Measurements from ENCODE around the gene SERPINE3. TPM values are rescaled to one million over a fixed set of nuclear protein-coding genes. Genes with fewer than 3 reads are reported as not detected.

SERPINE3 gene
- polyA plus RNA-seq, 1 donor, result 0.66 TPM

- DNase-seq, result no peak
- H3K4me3 ChIP-seq (ENCODE audit: low read length), result no peak overlapping the region
- H3K4me1 ChIP-seq (ENCODE audit: control insufficient read depth, insufficient read depth, low read length), result no peaks in the 10 kb centered on the region
- H3K27ac ChIP-seq (ENCODE audit: low read length), result no peak overlapping the region
- H3K9me3 ChIP-seq (ENCODE audit: control insufficient read depth, low read depth, low read length), result no peaks in the 10 kb centered on the region
- peaks cover 22% of the 10 kb centered on the region for H3K36me3 ChIP-seq (ENCODE audit: control insufficient read depth, insufficient read depth, low read length)
- 90% methylated on average over 2 of the region's 4 CpGs for WGBS (ENCODE audit: insufficient coverage, low lambda C conversion rate)
- no peaks in the 10 kb centered on the region for H3K27me3 ChIP-seq (ENCODE audit: control insufficient read depth, insufficient read depth, low read length)
Measured at GRCh38 chr13:51380269-51380668, 40.8 kb downstream of the SERPINE3 start.

GRCh38 chr13:51385114-51385513 lies 45.6 kb downstream of the SERPINE3 start:
- DNase-seq, result no peak
- H3K27ac ChIP-seq (ENCODE audit: low read length), result no peak overlapping the region
- no CpG with 5 or more reads among the region's 2 CpGs for WGBS (ENCODE audit: insufficient coverage, low lambda C conversion rate)
- peaks cover 13% of the 10 kb centered on the region for H3K36me3 ChIP-seq (ENCODE audit: control insufficient read depth, insufficient read depth, low read length)
- no peaks in the 10 kb centered on the region for H3K4me1 ChIP-seq (ENCODE audit: control insufficient read depth, insufficient read depth, low read length)
- H3K9me3 ChIP-seq (ENCODE audit: control insufficient read depth, low read depth, low read length), result no peaks in the 10 kb centered on the region
- no peaks in the 10 kb centered on the region for H3K27me3 ChIP-seq (ENCODE audit: control insufficient read depth, insufficient read depth, low read length)
- H3K4me3 ChIP-seq (ENCODE audit: low read length), result no peak overlapping the region

- DNase-seq, result no peak
- Histone ChIP-seq H3K27me3 (ENCODE audit: control insufficient read depth, insufficient read depth, low read length) (no peaks in the 10 kb centered on the region), H3K9me3 (ENCODE audit: control insufficient read depth, low read depth, low read length) (no peaks in the 10 kb centered on the region), H3K36me3 (ENCODE audit: control insufficient read depth, insufficient read depth, low read length) (peaks cover 4% of the 10 kb centered on the region), H3K27ac (ENCODE audit: low read length) (no peak overlapping the region), H3K4me3 (ENCODE audit: low read length) (no peak overlapping the region), H3K4me1 (ENCODE audit: control insufficient read depth, insufficient read depth, low read length) (no peaks in the 10 kb centered on the region)
Measured at GRCh38 chr13:51394724-51395123, 55.2 kb downstream of the SERPINE3 start.

GRCh38 chr13:51396352-51396751 lies 56.9 kb downstream of the SERPINE3 start:
- 100% methylated on average over 1 of the region's 2 CpGs for WGBS (ENCODE audit: insufficient coverage, low lambda C conversion rate)
- Histone ChIP-seq H3K27ac (ENCODE audit: low read length) (no peak overlapping the region), H3K27me3 (ENCODE audit: control insufficient read depth, insufficient read depth, low read length) (no peaks in the 10 kb centered on the region), H3K9me3 (ENCODE audit: control insufficient read depth, low read depth, low read length) (no peaks in the 10 kb centered on the region), H3K4me3 (ENCODE audit: low read length) (no peak overlapping the region), H3K36me3 (ENCODE audit: control insufficient read depth, insufficient read depth, low read length) (peaks cover 4% of the 10 kb centered on the region), H3K4me1 (ENCODE audit: control insufficient read depth, insufficient read depth, low read length) (no peaks in the 10 kb centered on the region)
- DNase-seq, result no peak

- Histone ChIP-seq H3K27me3 (ENCODE audit: control insufficient read depth, insufficient read depth, low read length) (no peaks in the 10 kb centered on the region), H3K4me3 (ENCODE audit: low read length) (no peak overlapping the region), H3K27ac (ENCODE audit: low read length) (peak overlapping the region; percentile 18), H3K36me3 (ENCODE audit: control insufficient read depth, insufficient read depth, low read length) (peaks cover 4% of the 10 kb centered on the region), H3K4me1 (ENCODE audit: control insufficient read depth, insufficient read depth, low read length) (no peaks in the 10 kb centered on the region), H3K9me3 (ENCODE audit: control insufficient read depth, low read depth, low read length) (no peaks in the 10 kb centered on the region)
- peak in 1 of 2 donors; percentile 27 for DNase-seq
- WGBS (ENCODE audit: insufficient coverage, low lambda C conversion rate), result no CpG with 5 or more reads among the region's 6 CpGs
Measured at GRCh38 chr13:51397262-51397941, 57.9 kb downstream of the SERPINE3 start.

GRCh38 chr13:51405176-51405575 lies 65.7 kb downstream of the SERPINE3 start:
- Histone ChIP-seq H3K4me1 (ENCODE audit: control insufficient read depth, insufficient read depth, low read length) (no peaks in the 10 kb centered on the region), H3K27ac (ENCODE audit: low read length) (no peak overlapping the region), H3K36me3 (ENCODE audit: control insufficient read depth, insufficient read depth, low read length) (no peaks in the 10 kb centered on the region), H3K9me3 (ENCODE audit: control insufficient read depth, low read depth, low read length) (peaks cover 2% of the 10 kb centered on the region), H3K4me3 (ENCODE audit: low read length) (no peak overlapping the region), H3K27me3 (ENCODE audit: control insufficient read depth, insufficient read depth, low read length) (no peaks in the 10 kb centered on the region)
- no peak for DNase-seq
- 94% methylated on average over 2 of the region's 2 CpGs for WGBS (ENCODE audit: insufficient coverage, low lambda C conversion rate)

- H3K4me3 ChIP-seq (ENCODE audit: low read length), result no peak overlapping the region
- WGBS (ENCODE audit: insufficient coverage, low lambda C conversion rate), result no CpG with 5 or more reads among the region's 3 CpGs
- H3K9me3 ChIP-seq (ENCODE audit: control insufficient read depth, low read depth, low read length), result no peaks in the 10 kb centered on the region
- no peaks in the 10 kb centered on the region for H3K4me1 ChIP-seq (ENCODE audit: control insufficient read depth, insufficient read depth, low read length)
- H3K27me3 ChIP-seq (ENCODE audit: control insufficient read depth, insufficient read depth, low read length), result no peaks in the 10 kb centered on the region
- no peak overlapping the region for H3K27ac ChIP-seq (ENCODE audit: low read length)
- H3K36me3 ChIP-seq (ENCODE audit: control insufficient read depth, insufficient read depth, low read length), result no peaks in the 10 kb centered on the region
- DNase-seq, result peak in 1 of 2 donors; percentile 23
Measured at GRCh38 chr13:51412431-51412830, 72.9 kb downstream of the SERPINE3 start.

Other genes with a start within 250 kb of the SERPINE3 start
- not detected for gene C13orf42, start 228.4 kb upstream of the SERPINE3 start, polyA plus RNA-seq
- gene FAM124A, start 117.3 kb upstream of the SERPINE3 start, polyA plus RNA-seq, result 1.2 TPM
- gene INTS6, start 113.3 kb downstream of the SERPINE3 start, polyA plus RNA-seq, result 24.4 TPM
- 7.2 TPM for gene WDFY2, start 244.8 kb downstream of the SERPINE3 start, polyA plus RNA-seq